CD4-positive, CD25-positive, alpha-beta regulatory T cell (primary cell): Measurements from ENCODE around the gene CLCN1. TPM values are rescaled to one million over a fixed set of nuclear protein-coding genes. Genes with fewer than 3 reads are reported as not detected.

Experiments
- ATAC-seq, 2 donors: fragments of 150-1000 bp; cut with Tn5 transposase; one replicate each; pipeline ENCODE4 v1.10.0; 2021; ENCODE audit warnings: low read depth in 2 of 2, moderate number of reproducible peaks in 2 of 2, moderate library complexity in 1 of 2
- DNase-seq, 3 donors: peaks; one replicate each; pipeline versions ENCODE4 v3.0.0 to v3.0.0-alpha.2; 2012 to 2022; ENCODE audit warnings: mixed read lengths in 1 of 3
- H3K27ac ChIP-seq: one replicate; pipeline ENCODE4 v1.7.0; 2013; ENCODE audit warnings: mild to moderate bottlenecking, low read length; ENCODE audit not compliant: insufficient read depth, poor library complexity, severe bottlenecking
- H3K27me3 ChIP-seq: one replicate; pipeline ENCODE4 v1.7.0; 2013; ENCODE audit warnings: low read length; ENCODE audit not compliant: control insufficient read depth, insufficient read depth
- H3K36me3 ChIP-seq: one replicate; pipeline ENCODE4 v1.7.0; 2013; ENCODE audit warnings: mild to moderate bottlenecking, low read length, moderate library complexity; ENCODE audit not compliant: control insufficient read depth, insufficient read depth
- H3K4me1 ChIP-seq: 2 replicates; pipeline ENCODE4 v1.7.0; 2013; ENCODE audit warnings: mild to moderate bottlenecking, low read length; ENCODE audit not compliant: insufficient read depth, control insufficient read depth, poor library complexity, severe bottlenecking
- H3K4me3 ChIP-seq: one replicate; pipeline ENCODE4 v1.7.0; 2013; ENCODE audit warnings: low read depth, mild to moderate bottlenecking, low read length, moderate library complexity
- H3K9me3 ChIP-seq, 2 experiments: 1 replicate in 1 of 2; 2 replicates in 1 of 2; pipeline ENCODE4 v1.7.0; 2013; ENCODE audit warnings: low read length in 2 of 2, mild to moderate bottlenecking in 1 of 2, moderate library complexity in 1 of 2; ENCODE audit not compliant: control insufficient read depth in 2 of 2
- H3K27ac Mint-ChIP-seq, 3 donors: one replicate each; pipeline ENCODE4 v1.8.0; 2020 to 2022; ENCODE audit warnings: mild to moderate bottlenecking in 3 of 3, mixed read lengths in 3 of 3, moderate library complexity in 2 of 3
- H3K27me3 Mint-ChIP-seq: one replicate; pipeline ENCODE4 v1.8.0; 2022; ENCODE audit warnings: mild to moderate bottlenecking, mixed read lengths
- H3K36me3 Mint-ChIP-seq: one replicate; pipeline ENCODE4 v1.8.0; 2020; ENCODE audit warnings: mixed read lengths
- H3K4me1 Mint-ChIP-seq, 4 donors: one replicate each; pipeline ENCODE4 v1.8.0; 2020 to 2022; ENCODE audit warnings: mixed read lengths in 4 of 4, mild to moderate bottlenecking in 1 of 4
- H3K4me3 Mint-ChIP-seq, 4 donors: one replicate each; pipeline ENCODE4 v1.8.0; 2020 to 2022; ENCODE audit warnings: mild to moderate bottlenecking in 4 of 4, mixed read lengths in 4 of 4, moderate library complexity in 3 of 4
- H3K9me3 Mint-ChIP-seq, 7 donors: one replicate each; pipeline ENCODE4 v1.8.0; 2020 to 2022; ENCODE audit warnings: mixed read lengths in 7 of 7, mild to moderate bottlenecking in 3 of 7, moderate library complexity in 2 of 7
- polyA plus RNA-seq, 4 donors: library from polyadenylated mRNA; unstranded; fragments of 300-500 nt; fragmentation: Illumina TruSeq; gene quantifications; one replicate each; pipeline ENCODE4 v1.2.3, GENCODE V29; 2021
- total RNA-seq: library from RNA; stranded (reverse); gene quantifications from one replicate; pipeline ENCODE4 v1.2.3, GENCODE V29; 2022

Gene CLCN1
- total and polyA plus RNA-seq, 5 donors from 2014 or later, result 0.05 TPM; not detected in 4

DNA sequence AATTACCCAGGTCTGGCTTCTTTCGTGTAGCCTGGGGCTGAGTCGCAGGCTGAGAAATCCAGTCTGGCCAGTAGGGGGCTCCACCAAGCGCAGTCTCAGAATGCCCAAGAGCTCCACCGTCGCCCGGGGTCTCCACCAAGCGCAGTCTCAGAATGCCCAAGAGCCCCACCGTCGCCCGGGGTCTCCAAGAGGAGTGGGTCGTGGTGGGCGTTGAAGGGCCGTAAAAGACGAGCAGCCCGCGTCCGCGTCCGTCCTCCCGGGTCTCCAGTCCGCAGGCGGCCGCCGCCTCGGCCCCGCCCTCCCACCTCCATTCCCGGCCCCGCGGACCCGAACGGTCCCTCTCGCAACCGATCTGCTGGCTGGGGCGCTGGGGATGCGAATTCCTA, 64.3 kb downstream of the CLCN1 start:
- peaks cover 69% of the 10 kb centered on the region for H3K4me1 ChIP-seq
- DNase-seq, result peak; percentile 72 to 92 (median 85)
- Mint-ChIP-seq H3K27ac (peak overlapping the region; percentile 91 to 98 (median 95)), H3K27me3 (no peaks in the 10 kb centered on the region), H3K4me3 (peak overlapping the region; percentile 91 to 99 (median 94)), H3K4me1 (peaks cover 33 to 46% (median 40%) of the 10 kb centered on the region in 4 donors), H3K9me3 (peaks cover 0 to 1% (median 0%) of the 10 kb centered on the region in 7 donors), H3K36me3 (peaks cover 4% of the 10 kb centered on the region)
- peak; percentile 51 to 52 for ATAC-seq
- no peaks in the 10 kb centered on the region for H3K36me3 ChIP-seq
- no peaks in the 10 kb centered on the region for H3K9me3 ChIP-seq
- peak overlapping the region; percentile 96 for H3K27ac ChIP-seq
- H3K27me3 ChIP-seq, result no peaks in the 10 kb centered on the region
- peak overlapping the region; percentile 91 for H3K4me3 ChIP-seq

GRCh38 chr7:143380646-143381426, 64.9 kb downstream of the CLCN1 start, which contains the start of gene ZYX:
TSS of gene ZYX (plus strand) at chr7:143381345. CDS start at chr7:143381572, 227 bp downstream.
- Histone ChIP-seq H3K4me1 (peaks cover 69% of the 10 kb centered on the region), H3K4me3 (peak within 1 kb of the TSS; percentile 91), H3K36me3 (no peaks in the 10 kb centered on the region), H3K27ac (peak within 1 kb of the TSS; percentile 96), H3K9me3 (no peaks in the 10 kb centered on the region), H3K27me3 (no peaks in the 10 kb centered on the region)
- H3K27me3 Mint-ChIP-seq, result no peaks in the 10 kb centered on the region
- H3K4me1 Mint-ChIP-seq, result peaks cover 28 to 40% (median 34%) of the 10 kb centered on the region in 4 donors
- H3K27ac Mint-ChIP-seq, result peak within 1 kb of the TSS; percentile 91 to 98 (median 95)
- DNase-seq (peak; percentile 82 to 91 (median 87)), ATAC-seq (peak; percentile 80 to 81)
- peak within 1 kb of the TSS; percentile 91 to 99 (median 94) for H3K4me3 Mint-ChIP-seq
- peaks cover 4% of the 10 kb centered on the region for H3K36me3 Mint-ChIP-seq
- peaks cover 0 to 1% (median 0%) of the 10 kb centered on the region in 7 donors for H3K9me3 Mint-ChIP-seq

DNA sequence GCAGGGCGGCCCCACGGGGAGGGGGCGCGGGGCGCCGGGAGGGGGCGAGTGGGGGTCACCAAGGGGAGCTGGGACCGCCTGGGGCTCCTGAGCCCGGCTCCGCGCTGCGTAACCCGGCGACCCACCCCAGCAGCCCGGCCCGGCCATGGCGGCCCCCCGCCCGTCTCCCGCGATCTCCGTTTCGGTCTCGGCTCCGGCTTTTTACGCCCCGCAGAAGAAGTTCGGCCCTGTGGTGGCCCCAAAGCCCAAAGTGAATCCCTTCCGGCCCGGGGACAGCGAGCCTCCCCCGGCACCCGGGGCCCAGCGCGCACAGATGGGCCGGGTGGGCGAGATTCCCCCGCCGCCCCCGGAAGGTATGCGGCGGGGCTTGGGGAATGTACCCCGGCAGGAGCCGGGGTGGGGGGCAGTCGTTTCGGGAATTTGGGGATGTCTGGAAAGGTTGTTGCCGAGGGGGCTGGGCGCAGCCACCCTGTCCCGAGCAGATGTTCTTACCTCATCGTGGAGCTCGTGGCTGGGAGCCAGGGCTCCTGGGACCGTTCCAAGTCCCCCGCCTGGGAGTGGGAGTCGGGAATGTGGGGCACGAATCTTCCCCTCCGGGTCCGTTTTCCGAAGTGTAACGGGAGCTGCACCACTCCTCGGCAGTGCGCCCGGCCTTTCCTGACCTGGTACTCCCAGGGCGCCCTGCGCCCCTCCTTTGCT, 65.7 kb downstream of the CLCN1 start:
- Histone ChIP-seq H3K27ac (peak overlapping the region; percentile 96), H3K4me3 (peak overlapping the region; percentile 64), H3K36me3 (no peaks in the 10 kb centered on the region), H3K9me3 (no peaks in the 10 kb centered on the region), H3K4me1 (peaks cover 69% of the 10 kb centered on the region), H3K27me3 (no peaks in the 10 kb centered on the region)
- H3K9me3 Mint-ChIP-seq, result peaks cover 0 to 1% (median 0%) of the 10 kb centered on the region in 7 donors
- peaks cover 4% of the 10 kb centered on the region for H3K36me3 Mint-ChIP-seq
- DNase-seq (peak in 1 of 3 donors; percentile 36), ATAC-seq (peak in 1 of 2 donors; percentile 0)
- no peaks in the 10 kb centered on the region for H3K27me3 Mint-ChIP-seq
- H3K27ac Mint-ChIP-seq, result peak overlapping the region in 2 of 3 donors; percentile 15 to 90
- H3K4me1 Mint-ChIP-seq, result peaks cover 24 to 32% (median 28%) of the 10 kb centered on the region in 4 donors
- peak overlapping the region in 1 of 4 donors; percentile 95 for H3K4me3 Mint-ChIP-seq

GRCh38 chr7:143382126-143382790, 66.3 kb downstream of the CLCN1 start:
- Histone ChIP-seq H3K9me3 (no peaks in the 10 kb centered on the region), H3K36me3 (no peaks in the 10 kb centered on the region), H3K4me3 (peak overlapping the region; percentile 64), H3K4me1 (peaks cover 72% of the 10 kb centered on the region), H3K27ac (peak overlapping the region; percentile 96), H3K27me3 (no peaks in the 10 kb centered on the region)
- DNase-seq (no peak), ATAC-seq (no peak)
- Mint-ChIP-seq H3K27ac (peak overlapping the region in 2 of 3 donors; percentile 87 to 90), H3K27me3 (no peaks in the 10 kb centered on the region), H3K4me3 (no peak overlapping the region), H3K36me3 (peaks cover 1% of the 10 kb centered on the region), H3K9me3 (peaks cover 0 to 1% (median 0%) of the 10 kb centered on the region in 7 donors), H3K4me1 (peaks cover 18 to 26% (median 23%) of the 10 kb centered on the region in 4 donors)

- Histone ChIP-seq H3K36me3 (peaks cover 6% of the 10 kb centered on the region), H3K9me3 (no peaks in the 10 kb centered on the region), H3K4me3 (peak overlapping the region; percentile 62), H3K4me1 (peaks cover 72% of the 10 kb centered on the region), H3K27me3 (no peaks in the 10 kb centered on the region), H3K27ac (peak overlapping the region; percentile 96)
- ATAC-seq (no peak), DNase-seq (no peak)
- H3K27ac Mint-ChIP-seq, result peak overlapping the region in 2 of 3 donors; percentile 87 to 90
- H3K9me3 Mint-ChIP-seq, result peaks cover 0 to 1% (median 0%) of the 10 kb centered on the region in 7 donors
- H3K4me3 Mint-ChIP-seq, result no peak overlapping the region
- no peaks in the 10 kb centered on the region for H3K27me3 Mint-ChIP-seq
- H3K4me1 Mint-ChIP-seq, result peaks cover 15 to 26% (median 20%) of the 10 kb centered on the region in 4 donors
- no peaks in the 10 kb centered on the region for H3K36me3 Mint-ChIP-seq
Measured at GRCh38 chr7:143382791-143383641, 67.1 kb downstream of the CLCN1 start.

DNA sequence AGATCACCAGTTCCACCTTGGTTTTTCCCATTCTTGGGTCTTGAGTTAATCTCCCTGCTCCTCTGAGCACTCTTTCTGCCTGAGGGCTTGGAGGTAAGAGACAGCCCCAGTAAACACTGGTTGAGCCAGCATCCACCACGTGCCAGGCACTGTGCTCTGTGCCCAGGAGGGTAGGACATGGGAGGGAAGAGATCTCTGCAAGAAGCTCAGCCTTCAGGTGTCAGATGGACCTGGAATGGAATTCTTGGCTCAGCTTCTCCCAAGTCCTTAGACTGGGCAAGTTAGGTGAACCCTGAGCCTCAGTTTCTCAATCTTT, 67.7 kb downstream of the CLCN1 start:
- Mint-ChIP-seq H3K4me3 (no peak overlapping the region), H3K27ac (peak overlapping the region in 1 of 3 donors; percentile 90), H3K36me3 (no peaks in the 10 kb centered on the region), H3K27me3 (no peaks in the 10 kb centered on the region), H3K4me1 (peaks cover 14 to 22% (median 15%) of the 10 kb centered on the region in 4 donors), H3K9me3 (peaks cover 0 to 1% (median 0%) of the 10 kb centered on the region in 7 donors)
- H3K27me3 ChIP-seq, result no peaks in the 10 kb centered on the region
- H3K27ac ChIP-seq, result peak overlapping the region; percentile 30
- no peak for DNase-seq
- no peaks in the 10 kb centered on the region for H3K9me3 ChIP-seq
- H3K36me3 ChIP-seq, result peaks cover 11% of the 10 kb centered on the region
- no peak for ATAC-seq
- H3K4me1 ChIP-seq, result peaks cover 69% of the 10 kb centered on the region
- peak overlapping the region; percentile 58 for H3K4me3 ChIP-seq

DNA sequence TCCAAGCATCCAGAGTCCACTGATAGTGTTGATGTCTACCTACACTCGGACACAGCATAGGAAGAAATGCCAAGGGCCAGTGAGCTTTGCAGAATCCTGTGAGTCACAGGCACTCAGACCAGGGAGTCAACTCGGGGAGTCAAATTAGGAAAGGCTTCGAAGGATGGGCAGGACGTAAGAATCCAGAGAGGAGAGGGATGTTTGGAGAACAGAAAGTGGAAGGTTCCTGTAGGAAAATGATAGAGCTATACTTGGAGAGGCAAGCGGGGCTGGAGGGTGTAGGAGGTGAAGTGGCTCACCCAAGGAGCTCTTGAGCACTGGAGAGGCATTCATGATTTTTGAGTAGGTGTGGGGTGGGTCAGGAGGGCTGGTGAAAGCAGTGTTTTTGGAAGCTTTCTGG, 68.2 kb downstream of the CLCN1 start:
- H3K27ac Mint-ChIP-seq, result no peak overlapping the region
- Histone ChIP-seq H3K4me3 (peak overlapping the region; percentile 58), H3K9me3 (no peaks in the 10 kb centered on the region), H3K36me3 (peaks cover 16% of the 10 kb centered on the region), H3K4me1 (peaks cover 63% of the 10 kb centered on the region), H3K27ac (peak overlapping the region; percentile 36), H3K27me3 (no peaks in the 10 kb centered on the region)
- no peak for ATAC-seq
- H3K27me3 Mint-ChIP-seq, result no peaks in the 10 kb centered on the region
- no peak for DNase-seq
- peaks cover 4% of the 10 kb centered on the region for H3K36me3 Mint-ChIP-seq
- peaks cover 0 to 1% (median 0%) of the 10 kb centered on the region in 7 donors for H3K9me3 Mint-ChIP-seq
- H3K4me3 Mint-ChIP-seq, result no peak overlapping the region
- peaks cover 10 to 21% (median 10%) of the 10 kb centered on the region in 4 donors for H3K4me1 Mint-ChIP-seq
